IMR-90 (cell line): Measurements from ENCODE around the gene AKAP8L. TPM values are rescaled to one million over a fixed set of nuclear protein-coding genes. Genes with fewer than 3 reads are reported as not detected.

ENCODE experiments used
- ATAC-seq: fragments of 200-7000 bp; cut with Tn5 transposase; 2 replicates; pipeline ENCODE4 v1.9.1; 2020; ENCODE audit warnings: low read depth, mild to moderate bottlenecking, moderate library complexity
- BruUV-seq: library from RNA; stranded (reverse); fragments of 400-500 nt; replicated peaks from 2 replicates; lab custom pipeline; 2021; lab: Mats Ljungman, UMichigan
- CTCF ChIA-PET: fragments of 300-600 bp; formaldehyde crosslinking; extraction: SDS; loops from one replicate; lab custom pipeline; 2021; ENCODE audit warnings: antibody characterized with exemption; lab: Yijun Ruan, JAX
- POLR2A ChIA-PET: fragments of 300-600 bp; sonication (Branson Sonifier 250); formaldehyde crosslinking; loops from one replicate; lab custom pipeline; 2022; ENCODE audit warnings: antibody characterized with exemption; ENCODE audit not compliant: unreplicated experiment; lab: Charles Lee
- DNase-seq: peaks from one replicate; pipeline ENCODE4 v3.0.0; 2013
- H2AFZ ChIP-seq: replicated peaks from 2 replicates; pipeline ENCODE3; 2013; ENCODE audit warnings: low read length, mild to moderate bottlenecking; ENCODE audit not compliant: poor library complexity
- H2AK5ac ChIP-seq: 2 replicates; pipeline ENCODE4 v1.6.1; 2013; ENCODE audit warnings: low read depth, low read length, inconsistent platforms
- H2AK9ac ChIP-seq: replicated peaks from 2 replicates; pipeline ENCODE3; 2013; ENCODE audit warnings: mild to moderate bottlenecking, low read depth, low read length, moderate library complexity; ENCODE audit not compliant: poor library complexity
- H2BK120ac ChIP-seq: 2 replicates; pipeline ENCODE4 v1.6.1; 2013; ENCODE audit warnings: low read depth, low read length, inconsistent platforms
- H2BK15ac ChIP-seq: 3 replicates; pipeline ENCODE4 v1.6.1; 2013; ENCODE audit warnings: low read depth, low read length, inconsistent platforms
- H2BK20ac ChIP-seq: 2 replicates; pipeline ENCODE4 v1.6.1; 2013; ENCODE audit warnings: low read depth, mild to moderate bottlenecking, inconsistent platforms, low read length, moderate library complexity
- H2BK5ac ChIP-seq: 2 replicates; pipeline ENCODE4 v1.6.1; 2013; ENCODE audit warnings: mild to moderate bottlenecking, low read depth, low read length, inconsistent platforms; ENCODE audit not compliant: poor library complexity, severe bottlenecking
- H3K14ac ChIP-seq: replicated peaks from 2 replicates; pipeline ENCODE4 v1.6.1; 2013; ENCODE audit warnings: low read depth, low read length, inconsistent platforms
- H3K18ac ChIP-seq: 2 replicates; pipeline ENCODE4 v1.6.1; 2013; ENCODE audit warnings: low read depth, low read length, control low read depth
- H3K23ac ChIP-seq: 2 replicates; pipeline ENCODE4 v1.6.1; 2013; ENCODE audit warnings: low read depth, low read length, inconsistent platforms
- H3K27ac ChIP-seq: 2 replicates; pipeline ENCODE4 v1.5.1; 2013; ENCODE audit warnings: mild to moderate bottlenecking, control low read depth, low read length; ENCODE audit not compliant: insufficient read depth
- H3K27me3 ChIP-seq: 2 replicates; pipeline ENCODE4 v1.6.1; 2013; ENCODE audit warnings: low read length; ENCODE audit not compliant: control insufficient read depth, insufficient read depth
- H3K36me3 ChIP-seq: 2 replicates; pipeline ENCODE4 v1.6.1; 2013; ENCODE audit warnings: low read length, mixed read lengths; ENCODE audit not compliant: control insufficient read depth, insufficient read depth
- H3K4ac ChIP-seq: 2 replicates; pipeline ENCODE4 v1.6.1; 2013; ENCODE audit warnings: low read depth, low read length, inconsistent platforms
- H3K4me1 ChIP-seq: 2 replicates; pipeline ENCODE4 v1.6.1; 2013; ENCODE audit warnings: low read length, mixed read lengths; ENCODE audit not compliant: control insufficient read depth, insufficient read depth
- H3K4me2 ChIP-seq: 2 replicates; pipeline ENCODE4 v1.6.1; 2013; ENCODE audit warnings: low read depth, mild to moderate bottlenecking, control low read depth, low read length, moderate library complexity
- H3K4me3 ChIP-seq: 2 replicates; pipeline ENCODE4 v1.5.1; 2013; ENCODE audit warnings: low read depth, mild to moderate bottlenecking, control low read depth, low read length, moderate library complexity; ENCODE audit not compliant: insufficient read depth
- H3K56ac ChIP-seq: 2 replicates; pipeline ENCODE4 v1.6.1; 2013; ENCODE audit warnings: low read length, inconsistent platforms; ENCODE audit not compliant: insufficient read depth; ENCODE audit errors: extremely low read depth
- H3K79me1 ChIP-seq, 2 experiments: 2 replicates each; pipeline ENCODE4 v1.6.1; 2013; ENCODE audit warnings: low read length in 2 of 2, inconsistent platforms in 1 of 2, low read depth in 1 of 2
- H3K9ac ChIP-seq: 2 replicates; pipeline ENCODE4 v1.6.1; 2013; ENCODE audit warnings: low read depth, low read length, control low read depth
- H3K9me1 ChIP-seq: 2 replicates; pipeline ENCODE4 v1.6.1; 2013; ENCODE audit warnings: low read length, inconsistent platforms; ENCODE audit not compliant: insufficient read depth
- H3K9me3 ChIP-seq: 2 replicates; pipeline ENCODE4 v1.6.1; 2013; ENCODE audit warnings: low read length; ENCODE audit not compliant: control insufficient read depth, insufficient read depth
- H4K20me1 ChIP-seq: 2 replicates; pipeline ENCODE4 v1.6.1; 2013; ENCODE audit warnings: low read length, inconsistent platforms; ENCODE audit not compliant: insufficient read depth
- H4K5ac ChIP-seq: 2 replicates; pipeline ENCODE4 v1.6.1; 2013; ENCODE audit warnings: mild to moderate bottlenecking, low read depth, low read length, control low read depth
- H4K8ac ChIP-seq, 2 experiments: 2 replicates each; pipeline ENCODE4 v1.6.1; 2013; ENCODE audit warnings: low read depth in 2 of 2, low read length in 2 of 2, control low read depth in 1 of 2, inconsistent platforms in 1 of 2
- H4K91ac ChIP-seq: 2 replicates; pipeline ENCODE4 v1.6.1; 2013; ENCODE audit warnings: low read depth, low read length, inconsistent platforms; ENCODE audit not compliant: insufficient read depth
- CEBPB ChIP-seq: IDR thresholded peaks from 2 replicates; pipeline ENCODE4 v1.6.1; 2012; ENCODE audit warnings: low read depth, low read length, improper control_type of control experiment
- CTCF ChIP-seq: conservative IDR thresholded peaks from 2 replicates; pipeline ENCODE4 v1.5.1; 2012; ENCODE audit warnings: mild to moderate bottlenecking, low read depth, low read length, improper control_type of control experiment
- ELK1 ChIP-seq: fragments of 150-350 bp; IDR thresholded peaks from 2 replicates; pipeline ENCODE4 v1.6.1; 2016; ENCODE audit warnings: low read depth, mild to moderate bottlenecking, low read length, moderate library complexity, borderline replicate concordance
- FOS ChIP-seq: fragments of 150-350 bp; IDR thresholded peaks from 2 replicates; pipeline ENCODE4 v1.6.1; 2016; ENCODE audit warnings: low read depth, low read length
- MAFK ChIP-seq: IDR thresholded peaks from 2 replicates; pipeline ENCODE4 v1.6.1; 2012; ENCODE audit warnings: low read depth, low read length, improper control_type of control experiment
- POLR2A ChIP-seq: IDR thresholded peaks from 2 replicates; pipeline ENCODE4 v1.6.1; 2012; ENCODE audit warnings: mild to moderate bottlenecking, low read depth, low read length
- RAD21 ChIP-seq: IDR thresholded peaks from 2 replicates; pipeline ENCODE4 v1.6.1; 2012; ENCODE audit warnings: low read length, improper control_type of control experiment
- RFX5 ChIP-seq: IDR thresholded peaks from 2 replicates; pipeline ENCODE4 v1.8.0; 2012; ENCODE audit warnings: low read depth, mild to moderate bottlenecking, low read length, moderate library complexity
- SMC3 ChIP-seq: fragments of 150-350 bp; IDR thresholded peaks from 2 replicates; pipeline ENCODE4 v1.6.1; 2016; ENCODE audit warnings: low read depth, mild to moderate bottlenecking, antibody characterized with exemption, low read length, moderate library complexity
- USF2 ChIP-seq: fragments of 150-350 bp; IDR thresholded peaks from 2 replicates; pipeline ENCODE4 v1.6.1; 2017; ENCODE audit warnings: mild to moderate bottlenecking, antibody characterized with exemption, low read length, low read depth
- WGBS, 2 experiments: methylation state at CpG; one replicate each; pipeline versions ENCODE4 v1.1.5 to v1.1.7; 2013; ENCODE audit warnings: missing lambda C conversion rate in 2 of 2; ENCODE audit not compliant: insufficient read length in 1 of 2; ENCODE audit errors: extremely low coverage in 2 of 2; 5-methylcytosine and 5-hydroxymethylcytosine counted together
- dilution Hi-C: fragments of 300-500 bp; cut with HindIII; formaldehyde crosslinking; loops from one replicate; pipeline ENCODE4 v1.14.3; 2018; ENCODE audit warnings: low sequenced_read_pairs; ENCODE audit not compliant: unreplicated experiment
- in situ Hi-C: fragments of 300-500 bp; cut with MboI; formaldehyde crosslinking; loops from 3 replicates; pipeline ENCODE4 v1.14.3; 2019; ENCODE audit warnings: low sequenced_read_pairs, inconsistent platforms, mixed read lengths
- intact Hi-C: fragments of 100-400 bp; cut with micrococcal nuclease; formaldehyde crosslinking; loops from 2 replicates; pipeline ENCODE4 v1.10.0; 2022
- polyA plus RNA-seq, 3 experiments: library from polyadenylated mRNA; depleted of rRNA; stranded (reverse); fragments of >200 nt; gene quantifications; 2 replicates each; pipeline ENCODE4 v1.2.3, GENCODE V29; 2012; ENCODE audit warnings: low replicate concordance in 1 of 3
- total RNA-seq: library from RNA; depleted of rRNA; stranded (reverse); fragments of >200 nt; gene quantifications from 2 replicates; pipeline ENCODE4 v1.2.3, GENCODE V29; 2012

The AKAP8L gene
- total and polyA plus RNA-seq, 2 of the 4 experiments (the other 2 are of a cell fraction): 43.1 to 44.6 TPM

GRCh38 chr19:15429825-15430467 lies 11.2 kb upstream of the AKAP8L start (continued):
- TF ChIP-seq RFX5: no peak

GRCh38 chr19:15428956-15429824 lies 10.4 kb upstream of the AKAP8L start:
- H2AK5ac ChIP-seq: no peak overlapping the region
- H3K56ac ChIP-seq: no peak overlapping the region
- no peaks in the 10 kb centered on the region for H3K9me3 ChIP-seq
- H3K79me1 ChIP-seq: peaks cover 15 to 61% of the 10 kb centered on the region in 2 experiments
- H3K9ac ChIP-seq: no peak overlapping the region
- H4K5ac ChIP-seq: no peak overlapping the region
- BruUV-seq: no TSS peak
- H3K14ac ChIP-seq: no peak overlapping the region
- no peak overlapping the region for H3K4me3 ChIP-seq
- peaks cover 12% of the 10 kb centered on the region; the same call in 1 of the 2 replicates for H3K9me1 ChIP-seq
- WGBS, 2 experiments: 87% methylated on average over 10 of the region's 22 CpGs; no CpG with 5 or more reads in 1 of the 2 experiments
- H3K4ac ChIP-seq: no peak overlapping the region
- no peak overlapping the region for H3K23ac ChIP-seq
- no peaks in the 10 kb centered on the region for H3K27me3 ChIP-seq
- H4K20me1 ChIP-seq: peaks cover 48% of the 10 kb centered on the region
- H2BK120ac ChIP-seq: no peak overlapping the region
- no peak overlapping the region for H3K18ac ChIP-seq
- H3K27ac ChIP-seq: no peak overlapping the region
- ChIA-PET POLR2A (no interaction called here), CTCF (no interaction called here)
- intact Hi-C loops: no loop called here
- in situ Hi-C loops: loop anchor here (25.0 kb wide), 1 partner anchor 867 kb away; the partner anchor contains the start of gene NDUFB7
- H2BK20ac ChIP-seq: no peak overlapping the region
- H3K4me1 ChIP-seq: peaks cover 19% of the 10 kb centered on the region
- TF ChIP-seq CEBPB (no peak), FOS (no peak), SMC3 (no peak), RFX5 (no peak), MAFK (no peak), RAD21 (no peak), POLR2A (no peak), ELK1 (no peak), USF2 (no peak), CTCF (no peak)
- no peak overlapping the region for H2AK9ac ChIP-seq
- ATAC-seq: no peak
- no peak overlapping the region for H2BK5ac ChIP-seq
- no peak overlapping the region for H4K8ac ChIP-seq
- no peak overlapping the region for H2AFZ ChIP-seq
- DNase-seq: no peak
- dilution Hi-C loops: no loop called here
- H2BK15ac ChIP-seq: no peak overlapping the region
- no peak overlapping the region for H3K4me2 ChIP-seq
- no peak overlapping the region for H4K91ac ChIP-seq
- H3K36me3 ChIP-seq: peaks cover 46% of the 10 kb centered on the region
